Measurements from ENCODE around the gene TOX4. TPM values are rescaled to one million over a fixed set of nuclear protein-coding genes. Genes with fewer than 3 reads are reported as not detected.

TOX4 gene
- total RNA-seq, 1 donor from 2014 or later, result 16.6 TPM

GRCh38 chr14:21467616-21468015 is 9.4 kb upstream of the TOX4 start:
- no peaks in the 10 kb centered on the region for H3K27me3 ChIP-seq (ENCODE audit: control insufficient read depth, insufficient read depth, low read length)
- TF ChIP-seq CTCF (IDR thresholded peaks at IDR 0.05; ENCODE audit: insufficient read depth, low read length, severe bottlenecking), result no peak
- H3K36me3 ChIP-seq (ENCODE audit: control insufficient read depth, insufficient read depth, low read length), result peaks cover 1% of the 10 kb centered on the region
- no peak overlapping the region for H3K4me3 ChIP-seq (ENCODE audit: low read depth, low read length)
- peak; percentile 72 for DNase-seq (ENCODE audit: low read depth)
- no peak for FAIRE-seq

- FAIRE-seq, result no peak
- DNase-seq (ENCODE audit: low read depth), result no peak
- Histone ChIP-seq H3K27me3 (ENCODE audit: control insufficient read depth, insufficient read depth, low read length) (no peaks in the 10 kb centered on the region), H3K36me3 (ENCODE audit: control insufficient read depth, insufficient read depth, low read length) (no peaks in the 10 kb centered on the region), H3K4me3 (ENCODE audit: low read depth, low read length) (peak overlapping the region; percentile 99)
- TF ChIP-seq CTCF (IDR thresholded peaks at IDR 0.05; ENCODE audit: insufficient read depth, low read length, severe bottlenecking), result no peak
Observed at GRCh38 chr14:21475767-21476522, 1.1 kb upstream of the TOX4 start.

- FAIRE-seq, result no peak
- Histone ChIP-seq H3K27me3 (ENCODE audit: control insufficient read depth, insufficient read depth, low read length) (no peaks in the 10 kb centered on the region), H3K36me3 (ENCODE audit: control insufficient read depth, insufficient read depth, low read length) (no peaks in the 10 kb centered on the region), H3K4me3 (ENCODE audit: low read depth, low read length) (peak overlapping the region; percentile 99)
- no peak for TF ChIP-seq CTCF (IDR thresholded peaks at IDR 0.05; ENCODE audit: insufficient read depth, low read length, severe bottlenecking)
- peak; percentile 69 for DNase-seq (ENCODE audit: low read depth)
Observed at GRCh38 chr14:21476523-21476924, 471 bp upstream of the TOX4 start.

GRCh38 chr14:21486640-21487087 is 9.7 kb downstream of the TOX4 start:
- no peaks in the 10 kb centered on the region for H3K27me3 ChIP-seq (ENCODE audit: control insufficient read depth, insufficient read depth, low read length)
- no peak for DNase-seq (ENCODE audit: low read depth)
- H3K36me3 ChIP-seq (ENCODE audit: control insufficient read depth, insufficient read depth, low read length), result peaks cover 9% of the 10 kb centered on the region
- TF ChIP-seq CTCF (IDR thresholded peaks at IDR 0.05; ENCODE audit: insufficient read depth, low read length, severe bottlenecking), result no peak
- no peak overlapping the region for H3K4me3 ChIP-seq (ENCODE audit: low read depth, low read length)
- no peak for FAIRE-seq

GRCh38 chr14:21494902-21495762 is 18.1 kb downstream of the TOX4 start:
- H3K4me3 ChIP-seq (ENCODE audit: low read depth, low read length), result no peak overlapping the region
- peaks cover 12% of the 10 kb centered on the region for H3K36me3 ChIP-seq (ENCODE audit: control insufficient read depth, insufficient read depth, low read length)
- no peak for TF ChIP-seq CTCF (IDR thresholded peaks at IDR 0.05; ENCODE audit: insufficient read depth, low read length, severe bottlenecking)
- H3K27me3 ChIP-seq (ENCODE audit: control insufficient read depth, insufficient read depth, low read length), result no peaks in the 10 kb centered on the region
- DNase-seq (ENCODE audit: low read depth), result no peak
- peak; percentile 85 for FAIRE-seq

Data from bronchial epithelial cell (primary cell).